ENCODE data around the gene SSU72. TPM values are rescaled to one million over a fixed set of nuclear protein-coding genes. Genes with fewer than 3 reads are reported as not detected.

SSU72 gene
- total and polyA plus RNA-seq, 4 donors, result 35.4 to 57.4 (median 44.3) TPM

DNA sequence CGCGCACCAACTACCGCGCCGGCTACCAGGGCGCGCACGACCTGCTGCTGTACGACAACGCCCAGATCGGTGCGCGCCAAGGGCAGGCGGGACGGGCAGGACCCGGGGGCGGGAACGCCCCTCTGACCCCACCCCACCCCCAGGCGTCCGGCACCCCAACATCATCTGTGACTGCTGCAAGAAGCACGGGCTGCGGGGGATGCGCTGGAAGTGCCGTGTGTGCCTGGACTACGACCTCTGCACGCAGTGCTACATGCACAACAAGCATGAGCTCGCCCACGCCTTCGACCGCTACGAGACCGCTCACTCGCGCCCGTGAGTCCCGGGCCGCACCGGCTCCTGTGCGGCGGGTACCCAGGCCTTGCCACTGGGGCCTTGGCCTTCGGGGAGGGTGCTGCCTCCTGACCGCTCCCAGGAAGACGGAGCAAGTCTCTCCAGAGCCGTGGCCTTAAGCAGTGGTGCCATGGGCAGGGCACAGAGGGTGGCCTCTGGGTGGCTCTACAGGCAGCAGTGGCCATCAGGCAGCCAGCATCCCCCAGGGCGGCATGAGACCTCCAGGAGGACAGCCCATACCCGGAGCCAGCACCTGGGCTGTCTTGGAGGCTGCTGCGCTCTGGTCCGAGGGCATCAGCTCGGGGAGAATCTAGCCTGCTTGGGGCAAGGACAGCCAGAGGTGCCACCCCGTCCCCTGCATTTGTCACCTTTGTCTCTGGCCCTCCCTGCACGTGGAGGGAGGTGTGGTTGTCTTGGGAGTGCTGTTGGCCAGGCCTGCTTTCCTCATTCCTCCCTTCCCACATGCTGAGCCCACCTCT, 49.2 kb upstream of the SSU72 start (continued):
- TF ChIP-seq, protein P1, sequence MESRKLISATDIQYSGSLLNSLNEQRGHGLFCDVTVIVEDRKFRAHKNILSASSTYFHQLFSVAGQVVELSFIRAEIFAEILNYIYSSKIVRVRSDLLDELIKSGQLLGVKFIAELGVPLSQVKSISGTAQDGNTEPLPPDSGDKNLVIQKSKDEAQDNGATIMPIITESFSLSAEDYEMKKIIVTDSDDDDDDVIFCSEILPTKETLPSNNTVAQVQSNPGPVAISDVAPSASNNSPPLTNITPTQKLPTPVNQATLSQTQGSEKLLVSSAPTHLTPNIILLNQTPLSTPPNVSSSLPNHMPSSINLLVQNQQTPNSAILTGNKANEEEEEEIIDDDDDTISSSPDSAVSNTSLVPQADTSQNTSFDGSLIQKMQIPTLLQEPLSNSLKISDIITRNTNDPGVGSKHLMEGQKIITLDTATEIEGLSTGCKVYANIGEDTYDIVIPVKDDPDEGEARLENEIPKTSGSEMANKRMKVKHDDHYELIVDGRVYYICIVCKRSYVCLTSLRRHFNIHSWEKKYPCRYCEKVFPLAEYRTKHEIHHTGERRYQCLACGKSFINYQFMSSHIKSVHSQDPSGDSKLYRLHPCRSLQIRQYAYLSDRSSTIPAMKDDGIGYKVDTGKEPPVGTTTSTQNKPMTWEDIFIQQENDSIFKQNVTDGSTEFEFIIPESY (IDR thresholded peaks at IDR 0.05), result no peak
- TF ChIP-seq GABPA (IDR thresholded peaks at IDR 0.05 in 1 of 2, conservative IDR thresholded peaks at IDR 0.05 in 1 of 2), result no peak
- no peak for TF ChIP-seq YY1 (IDR thresholded peaks at IDR 0.05)
- TF ChIP-seq, protein P2, sequence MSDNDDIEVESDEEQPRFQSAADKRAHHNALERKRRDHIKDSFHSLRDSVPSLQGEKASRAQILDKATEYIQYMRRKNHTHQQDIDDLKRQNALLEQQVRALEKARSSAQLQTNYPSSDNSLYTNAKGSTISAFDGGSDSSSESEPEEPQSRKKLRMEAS (IDR thresholded peaks at IDR 0.05), result no peak
- no peak for TF ChIP-seq EGR1 (IDR thresholded peaks at IDR 0.05; ENCODE audit: low read depth in 2 of 2)
- TF ChIP-seq FOXA1 (IDR thresholded peaks at IDR 0.05), result no peak
- TF ChIP-seq RAD21 (IDR thresholded peaks at IDR 0.05), result no peak

DNA sequence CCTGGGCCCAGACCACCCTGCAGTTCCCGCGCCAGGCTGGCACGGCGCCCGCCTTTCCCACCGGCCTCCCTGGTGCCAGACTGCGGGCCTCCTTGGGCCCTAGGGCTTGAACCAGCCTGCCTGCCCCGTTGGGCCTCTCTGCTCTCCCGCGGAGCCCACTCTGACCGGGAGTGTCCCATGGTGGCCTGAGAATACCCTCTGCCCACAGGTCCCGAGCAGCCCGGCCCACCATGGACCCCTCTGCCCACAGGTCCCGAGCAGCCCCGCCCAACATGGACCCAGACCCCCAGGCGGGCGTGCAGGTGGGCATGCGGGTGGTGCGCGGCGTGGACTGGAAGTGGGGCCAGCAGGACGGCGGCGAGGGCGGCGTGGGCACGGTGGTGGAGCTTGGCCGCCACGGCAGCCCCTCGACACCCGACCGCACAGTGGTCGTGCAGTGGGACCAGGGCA, 48.5 kb upstream of the SSU72 start:
- Histone ChIP-seq H3K4me3 (ENCODE audit: low read depth in 1 of 3, low read length in 3 of 3) (no peak overlapping the region), H3K9me3 (ENCODE audit: control insufficient read depth in 4 of 4, low read length in 3 of 4) (no peaks in the 10 kb centered on the region), H3K36me3 (ENCODE audit: control insufficient read depth in 4 of 4, insufficient read depth in 3 of 4, low read depth in 1 of 4, low read length in 3 of 4) (peaks cover 0 to 16% (median 3%) of the 10 kb centered on the region in 4 donors), H3K27ac (ENCODE audit: low read depth in 1 of 2, low read length in 2 of 2) (no peak overlapping the region), H3K27me3 (ENCODE audit: control insufficient read depth in 4 of 4, insufficient read depth in 4 of 4, low read length in 3 of 4) (no peaks in the 10 kb centered on the region), H3K9ac (ENCODE audit: low read depth in 1 of 2, low read length in 2 of 2) (no peak overlapping the region), H3K4me1 (ENCODE audit: control insufficient read depth in 4 of 4, insufficient read depth in 4 of 4, low read length in 3 of 4) (peaks cover 2 to 16% (median 13%) of the 10 kb centered on the region in 4 donors)
- WGBS, result 97% methylated on average over 33 of the region's 33 CpGs
- no peak for DNase-seq (ENCODE audit: low spot score)
- TF ChIP-seq, protein P2 (IDR thresholded peaks at IDR 0.05), result no peak
- TF ChIP-seq YY1 (IDR thresholded peaks at IDR 0.05), result no peak
- TF ChIP-seq NR2F2 (IDR thresholded peaks at IDR 0.05), result no peak
- TF ChIP-seq, protein P3, sequence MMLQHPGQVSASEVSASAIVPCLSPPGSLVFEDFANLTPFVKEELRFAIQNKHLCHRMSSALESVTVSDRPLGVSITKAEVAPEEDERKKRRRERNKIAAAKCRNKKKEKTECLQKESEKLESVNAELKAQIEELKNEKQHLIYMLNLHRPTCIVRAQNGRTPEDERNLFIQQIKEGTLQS (IDR thresholded peaks at IDR 0.05), result no peak
- TF ChIP-seq FOXA2 (IDR thresholded peaks at IDR 0.05), result no peak
- no peak for TF ChIP-seq SP1 (IDR thresholded peaks at IDR 0.05)
- TF ChIP-seq, protein P4, sequence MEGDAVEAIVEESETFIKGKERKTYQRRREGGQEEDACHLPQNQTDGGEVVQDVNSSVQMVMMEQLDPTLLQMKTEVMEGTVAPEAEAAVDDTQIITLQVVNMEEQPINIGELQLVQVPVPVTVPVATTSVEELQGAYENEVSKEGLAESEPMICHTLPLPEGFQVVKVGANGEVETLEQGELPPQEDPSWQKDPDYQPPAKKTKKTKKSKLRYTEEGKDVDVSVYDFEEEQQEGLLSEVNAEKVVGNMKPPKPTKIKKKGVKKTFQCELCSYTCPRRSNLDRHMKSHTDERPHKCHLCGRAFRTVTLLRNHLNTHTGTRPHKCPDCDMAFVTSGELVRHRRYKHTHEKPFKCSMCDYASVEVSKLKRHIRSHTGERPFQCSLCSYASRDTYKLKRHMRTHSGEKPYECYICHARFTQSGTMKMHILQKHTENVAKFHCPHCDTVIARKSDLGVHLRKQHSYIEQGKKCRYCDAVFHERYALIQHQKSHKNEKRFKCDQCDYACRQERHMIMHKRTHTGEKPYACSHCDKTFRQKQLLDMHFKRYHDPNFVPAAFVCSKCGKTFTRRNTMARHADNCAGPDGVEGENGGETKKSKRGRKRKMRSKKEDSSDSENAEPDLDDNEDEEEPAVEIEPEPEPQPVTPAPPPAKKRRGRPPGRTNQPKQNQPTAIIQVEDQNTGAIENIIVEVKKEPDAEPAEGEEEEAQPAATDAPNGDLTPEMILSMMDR (IDR thresholded peaks at IDR 0.05; ENCODE audit: low read depth, low read length, missing input control), result no peak
- no peak for TF ChIP-seq RXRA (IDR thresholded peaks at IDR 0.05)
- TF ChIP-seq TAF1 (conservative IDR thresholded peaks at IDR 0.05), result no peak
- TF ChIP-seq HNF4G (IDR thresholded peaks at IDR 0.05), result no peak
- TF ChIP-seq GABPA (IDR thresholded peaks at IDR 0.05 in 1 of 2, conservative IDR thresholded peaks at IDR 0.05 in 1 of 2), result no peak
- TF ChIP-seq, protein P1 (IDR thresholded peaks at IDR 0.05), result no peak
- TF ChIP-seq, protein P5, sequence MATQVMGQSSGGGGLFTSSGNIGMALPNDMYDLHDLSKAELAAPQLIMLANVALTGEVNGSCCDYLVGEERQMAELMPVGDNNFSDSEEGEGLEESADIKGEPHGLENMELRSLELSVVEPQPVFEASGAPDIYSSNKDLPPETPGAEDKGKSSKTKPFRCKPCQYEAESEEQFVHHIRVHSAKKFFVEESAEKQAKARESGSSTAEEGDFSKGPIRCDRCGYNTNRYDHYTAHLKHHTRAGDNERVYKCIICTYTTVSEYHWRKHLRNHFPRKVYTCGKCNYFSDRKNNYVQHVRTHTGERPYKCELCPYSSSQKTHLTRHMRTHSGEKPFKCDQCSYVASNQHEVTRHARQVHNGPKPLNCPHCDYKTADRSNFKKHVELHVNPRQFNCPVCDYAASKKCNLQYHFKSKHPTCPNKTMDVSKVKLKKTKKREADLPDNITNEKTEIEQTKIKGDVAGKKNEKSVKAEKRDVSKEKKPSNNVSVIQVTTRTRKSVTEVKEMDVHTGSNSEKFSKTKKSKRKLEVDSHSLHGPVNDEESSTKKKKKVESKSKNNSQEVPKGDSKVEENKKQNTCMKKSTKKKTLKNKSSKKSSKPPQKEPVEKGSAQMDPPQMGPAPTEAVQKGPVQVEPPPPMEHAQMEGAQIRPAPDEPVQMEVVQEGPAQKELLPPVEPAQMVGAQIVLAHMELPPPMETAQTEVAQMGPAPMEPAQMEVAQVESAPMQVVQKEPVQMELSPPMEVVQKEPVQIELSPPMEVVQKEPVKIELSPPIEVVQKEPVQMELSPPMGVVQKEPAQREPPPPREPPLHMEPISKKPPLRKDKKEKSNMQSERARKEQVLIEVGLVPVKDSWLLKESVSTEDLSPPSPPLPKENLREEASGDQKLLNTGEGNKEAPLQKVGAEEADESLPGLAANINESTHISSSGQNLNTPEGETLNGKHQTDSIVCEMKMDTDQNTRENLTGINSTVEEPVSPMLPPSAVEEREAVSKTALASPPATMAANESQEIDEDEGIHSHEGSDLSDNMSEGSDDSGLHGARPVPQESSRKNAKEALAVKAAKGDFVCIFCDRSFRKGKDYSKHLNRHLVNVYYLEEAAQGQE (IDR thresholded peaks at IDR 0.05), result no peak
- no peak for TF ChIP-seq EGR1 (IDR thresholded peaks at IDR 0.05; ENCODE audit: low read depth in 2 of 2)
- no peak for TF ChIP-seq HNF4A (conservative IDR thresholded peaks at IDR 0.05)
- TF ChIP-seq FOXA1 (IDR thresholded peaks at IDR 0.05), result no peak

Data from liver (tissue), 9 donors.